GM06990 (cell line): ENCODE measurements around the gene GLYATL3.

ENCODE experiments used
- DNase-seq: peaks from one replicate; pipeline ENCODE4 v3.0.0-alpha.2; 2011; ENCODE audit not compliant: insufficient read length; ENCODE audit errors: extremely low read depth
- H3K27me3 ChIP-seq: replicated peaks from 2 replicates; pipeline ENCODE4 v1.6.0; 2011; ENCODE audit warnings: low read length; ENCODE audit not compliant: control insufficient read depth, insufficient read depth
- H3K36me3 ChIP-seq: 2 replicates; pipeline ENCODE4 v1.5.1; 2011; ENCODE audit warnings: low read length; ENCODE audit not compliant: control insufficient read depth, insufficient read depth
- H3K4me3 ChIP-seq: replicated peaks from 2 replicates; pipeline ENCODE4 v1.5.1; 2011; ENCODE audit warnings: low read depth, mild to moderate bottlenecking, control low read depth, low read length
- CTCF ChIP-seq: IDR thresholded peaks from 2 replicates; pipeline ENCODE4 v1.5.1; 2011; ENCODE audit warnings: low read length, control low read depth, mild to moderate bottlenecking, inconsistent platforms; ENCODE audit not compliant: insufficient read depth, poor library complexity, severe bottlenecking

Gene GLYATL3

GRCh38 chr6:49541936-49542335 lies 42.2 kb downstream of the GLYATL3 start:
- H3K27me3 ChIP-seq: no peaks in the 10 kb centered on the region
- no peak for DNase-seq
- no peaks in the 10 kb centered on the region for H3K36me3 ChIP-seq
- no peak overlapping the region for H3K4me3 ChIP-seq
- TF ChIP-seq CTCF: no peak

DNA sequence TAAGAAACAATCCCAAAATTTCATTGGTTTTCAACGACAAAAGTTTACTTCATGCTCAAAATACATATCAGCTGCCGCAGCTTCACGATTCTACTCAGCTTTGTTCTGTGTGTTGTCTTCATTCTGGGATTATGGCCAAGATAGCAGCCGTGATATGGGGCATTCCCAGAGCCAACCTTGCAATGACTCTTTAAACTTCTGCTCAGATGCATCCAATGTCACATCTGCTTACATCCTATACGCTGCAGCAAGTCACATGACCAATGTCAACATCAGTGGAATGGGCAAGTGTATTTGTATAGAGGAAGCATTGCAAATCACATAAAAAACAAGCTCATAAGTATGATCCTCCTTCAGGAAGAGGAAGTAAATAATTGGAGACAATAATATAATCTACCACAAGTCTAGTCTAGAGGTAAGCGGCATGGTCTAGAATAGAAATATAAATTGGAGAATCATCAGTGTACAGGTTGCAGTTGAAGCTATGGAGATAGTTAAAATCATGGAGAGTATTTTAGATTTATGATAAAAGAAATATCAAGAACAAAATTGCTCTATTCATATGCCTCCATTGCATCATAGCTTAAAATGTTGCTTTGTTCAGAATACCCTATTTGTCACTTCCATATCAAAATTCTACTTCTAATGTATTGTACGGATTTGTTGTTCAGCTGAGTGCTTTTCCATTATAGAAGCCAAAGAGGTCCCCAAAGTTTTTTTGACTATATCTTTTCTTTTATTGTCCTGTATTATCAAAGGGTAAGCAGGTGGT lies 43.5 kb downstream of the GLYATL3 start:
- H3K4me3 ChIP-seq: no peak overlapping the region
- TF ChIP-seq CTCF: no peak
- no peaks in the 10 kb centered on the region for H3K27me3 ChIP-seq
- H3K36me3 ChIP-seq: no peaks in the 10 kb centered on the region
- no peak for DNase-seq

- no peak for TF ChIP-seq CTCF
- no peak for DNase-seq
- Histone ChIP-seq H3K36me3 (no peaks in the 10 kb centered on the region), H3K4me3 (no peak overlapping the region), H3K27me3 (no peaks in the 10 kb centered on the region)
Observed at GRCh38 chr6:49546331-49546730, 46.6 kb downstream of the GLYATL3 start.

GRCh38 chr6:49548613-49549304 lies 49.0 kb downstream of the GLYATL3 start:
- no peak overlapping the region for H3K4me3 ChIP-seq
- no peaks in the 10 kb centered on the region for H3K27me3 ChIP-seq
- H3K36me3 ChIP-seq: no peaks in the 10 kb centered on the region
- no peak for TF ChIP-seq CTCF
- DNase-seq: no peak

DNA sequence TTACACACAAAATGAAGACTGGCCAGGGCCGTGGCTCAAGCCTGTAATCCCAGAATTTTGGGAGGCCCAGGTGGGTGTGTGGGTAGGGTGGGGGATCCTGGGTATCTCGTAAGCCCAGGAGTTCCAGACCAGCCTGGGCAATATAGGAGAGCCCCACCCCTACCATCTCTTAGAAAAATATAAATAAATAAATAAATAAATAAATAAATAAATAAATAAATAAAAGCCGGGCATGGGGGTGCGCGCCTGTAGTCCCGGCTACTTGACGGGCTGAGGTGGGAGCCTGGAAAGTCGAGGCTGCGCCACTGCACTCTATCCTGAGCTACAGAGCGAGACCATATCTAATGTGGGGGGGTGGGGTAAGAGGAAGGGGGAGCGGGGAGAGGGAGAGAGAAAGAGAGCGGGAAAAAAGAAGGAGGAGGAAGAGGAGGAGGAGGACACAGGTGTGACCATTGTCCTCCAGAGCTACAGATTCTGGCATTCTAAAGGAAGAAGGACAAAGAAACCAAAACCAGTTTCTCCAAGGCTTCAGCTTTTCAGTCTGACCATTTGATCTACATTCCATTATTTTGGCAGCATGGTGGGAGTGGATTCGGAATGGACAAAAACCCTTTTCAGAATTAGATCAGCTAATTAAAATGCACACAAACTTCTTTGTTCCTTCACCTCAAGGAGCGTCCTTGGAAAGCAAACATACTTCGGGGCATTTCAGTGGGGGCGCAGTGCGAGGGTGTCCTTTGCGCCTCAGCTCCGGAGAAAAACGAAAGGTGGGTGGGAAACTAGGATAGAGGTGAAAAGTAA lies 50.2 kb downstream of the GLYATL3 start:
- H3K4me3 ChIP-seq: no peak overlapping the region
- TF ChIP-seq CTCF: no peak

More for the DNA sequence above, 50.2 kb downstream of the GLYATL3 start:
- H3K36me3 ChIP-seq: no peaks in the 10 kb centered on the region
- H3K27me3 ChIP-seq: no peaks in the 10 kb centered on the region
- no peak for DNase-seq
